Calu3 (cell line): ENCODE results near the gene TSHZ2. TPM values are rescaled to one million over a fixed set of nuclear protein-coding genes. Genes with fewer than 3 reads are reported as not detected.

Source experiments
- BruUV-seq: library from RNA; stranded (reverse); fragments of 400-500 nt; replicated peaks from 2 replicates; lab custom pipeline; 2021; lab: Mats Ljungman, UMichigan
- CTCF ChIA-PET: fragments of 300-600 bp; sonication (Branson Sonifier 250); formaldehyde crosslinking; loops from one replicate; lab custom pipeline; 2022; ENCODE audit warnings: antibody characterized with exemption; lab: Charles Lee
- DNase-seq: peaks from one replicate; pipeline ENCODE4 v3.0.0; 2022
- H3K27ac Mint-ChIP-seq: one replicate; pipeline ENCODE4 v1.8.0; 2022; ENCODE audit warnings: mixed read lengths; ENCODE audit not compliant: unreplicated experiment
- H3K27me3 Mint-ChIP-seq: one replicate; pipeline ENCODE4 v1.8.0; 2022; ENCODE audit warnings: mixed read lengths; ENCODE audit not compliant: unreplicated experiment
- H3K36me3 Mint-ChIP-seq: one replicate; pipeline ENCODE4 v1.8.0; 2022; ENCODE audit warnings: mild to moderate bottlenecking, moderate library complexity, mixed read lengths; ENCODE audit not compliant: insufficient read depth, unreplicated experiment
- H3K4me1 Mint-ChIP-seq: one replicate; pipeline ENCODE4 v1.8.0; 2022; ENCODE audit warnings: mild to moderate bottlenecking, low read depth, mixed read lengths; ENCODE audit not compliant: unreplicated experiment
- H3K4me3 Mint-ChIP-seq: one replicate; pipeline ENCODE4 v1.8.0; 2022; ENCODE audit warnings: mild to moderate bottlenecking, low read depth, moderate library complexity, mixed read lengths; ENCODE audit not compliant: unreplicated experiment
- H3K9me3 Mint-ChIP-seq: one replicate; pipeline ENCODE4 v1.8.0; 2022; ENCODE audit warnings: low read depth, mixed read lengths; ENCODE audit not compliant: unreplicated experiment
- intact Hi-C: fragments of 100-400 bp; cut with micrococcal nuclease; formaldehyde crosslinking; loops from one replicate; pipeline ENCODE4 v1.10.0; 2022; ENCODE audit not compliant: unreplicated experiment
- total RNA-seq: library from RNA; stranded (reverse); gene quantifications from 2 replicates; pipeline ENCODE4 v1.2.3, GENCODE V29; 2022
- TF ChIP-seq, protein P1 (sequence below): fragments of 200-600 bp; IDR thresholded peaks from one replicate; pipeline ENCODE4 v1.8.0; 2022; ENCODE audit warnings: antibody characterized with exemption; ENCODE audit not compliant: unreplicated experiment

TSHZ2 gene
- total RNA-seq, 1 experiment from 2014 or later: not detected

DNA sequence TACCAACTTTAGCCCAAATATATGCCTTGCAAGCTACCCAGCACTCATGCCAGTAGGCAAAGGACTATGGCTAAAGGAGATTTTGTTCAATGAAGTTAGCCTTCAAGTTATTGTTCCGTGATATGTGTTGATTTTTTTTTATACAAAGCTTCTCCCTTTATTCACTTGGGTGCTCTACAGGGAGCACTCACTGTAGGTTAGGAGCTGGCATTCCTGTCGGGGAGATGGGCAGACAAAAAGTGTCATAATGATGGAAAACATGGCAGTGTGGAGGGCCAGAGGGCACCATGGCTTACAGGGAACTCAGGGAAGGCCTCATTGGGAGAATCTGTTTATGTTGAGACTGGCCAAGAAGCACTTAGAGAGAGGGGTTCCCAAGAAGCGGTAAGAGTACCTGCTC lies 292.4 kb downstream of the TSHZ2 start:
- CTCF ChIA-PET: interaction anchor here (0.6 kb wide), 1 partner anchor 42 kb away, joined by 3 read pairs; no protein-coding TSS in a partner anchor
- intact Hi-C loops: no loop called here
- H3K4me3 Mint-ChIP-seq: no peak overlapping the region
- no peaks in the 10 kb centered on the region for H3K9me3 Mint-ChIP-seq
- no peak for DNase-seq
- no peaks in the 10 kb centered on the region for H3K4me1 Mint-ChIP-seq
- BruUV-seq: no TSS peak
- H3K27ac Mint-ChIP-seq: no peak overlapping the region
- H3K27me3 Mint-ChIP-seq: peaks cover 95% of the 10 kb centered on the region
- TF ChIP-seq, protein P1, sequence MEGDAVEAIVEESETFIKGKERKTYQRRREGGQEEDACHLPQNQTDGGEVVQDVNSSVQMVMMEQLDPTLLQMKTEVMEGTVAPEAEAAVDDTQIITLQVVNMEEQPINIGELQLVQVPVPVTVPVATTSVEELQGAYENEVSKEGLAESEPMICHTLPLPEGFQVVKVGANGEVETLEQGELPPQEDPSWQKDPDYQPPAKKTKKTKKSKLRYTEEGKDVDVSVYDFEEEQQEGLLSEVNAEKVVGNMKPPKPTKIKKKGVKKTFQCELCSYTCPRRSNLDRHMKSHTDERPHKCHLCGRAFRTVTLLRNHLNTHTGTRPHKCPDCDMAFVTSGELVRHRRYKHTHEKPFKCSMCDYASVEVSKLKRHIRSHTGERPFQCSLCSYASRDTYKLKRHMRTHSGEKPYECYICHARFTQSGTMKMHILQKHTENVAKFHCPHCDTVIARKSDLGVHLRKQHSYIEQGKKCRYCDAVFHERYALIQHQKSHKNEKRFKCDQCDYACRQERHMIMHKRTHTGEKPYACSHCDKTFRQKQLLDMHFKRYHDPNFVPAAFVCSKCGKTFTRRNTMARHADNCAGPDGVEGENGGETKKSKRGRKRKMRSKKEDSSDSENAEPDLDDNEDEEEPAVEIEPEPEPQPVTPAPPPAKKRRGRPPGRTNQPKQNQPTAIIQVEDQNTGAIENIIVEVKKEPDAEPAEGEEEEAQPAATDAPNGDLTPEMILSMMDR: no peak
- H3K36me3 Mint-ChIP-seq: no peaks in the 10 kb centered on the region

DNA sequence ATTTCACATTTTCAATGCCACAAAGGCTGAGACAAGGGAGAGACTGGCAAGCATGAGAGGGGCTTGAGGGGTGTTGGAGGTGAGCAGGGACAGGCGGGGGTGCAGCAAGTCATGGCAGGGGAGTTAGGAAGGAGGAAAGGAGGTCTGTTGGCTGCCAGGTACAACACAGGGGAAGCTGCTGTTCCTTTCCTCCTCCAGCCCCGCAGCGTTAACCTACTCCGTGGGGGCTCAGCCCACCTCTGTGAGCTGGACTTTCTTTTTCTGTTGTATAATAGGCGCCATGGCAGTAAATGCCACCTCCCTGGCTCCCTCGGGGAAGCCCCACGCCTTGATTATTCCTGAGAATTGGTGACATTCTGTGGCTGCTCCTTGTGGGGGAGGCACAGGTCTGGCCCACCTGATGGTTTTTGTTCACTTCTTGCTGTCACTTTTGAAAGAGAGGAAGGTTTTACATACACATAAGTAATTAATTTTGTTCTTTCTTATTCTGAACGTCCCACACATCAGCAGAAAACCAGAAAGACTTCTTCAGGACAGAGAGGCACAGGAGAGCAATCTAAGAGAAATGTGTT lies 293.2 kb downstream of the TSHZ2 start:
- Mint-ChIP-seq H3K4me1 (no peaks in the 10 kb centered on the region), H3K4me3 (no peak overlapping the region), H3K36me3 (no peaks in the 10 kb centered on the region), H3K27ac (no peak overlapping the region), H3K9me3 (no peaks in the 10 kb centered on the region), H3K27me3 (peaks cover 90% of the 10 kb centered on the region)
- intact Hi-C loops: no loop called here
- no peak for DNase-seq
- BruUV-seq: no TSS peak
- TF ChIP-seq, protein P1: no peak
- CTCF ChIA-PET: no interaction called here

DNA sequence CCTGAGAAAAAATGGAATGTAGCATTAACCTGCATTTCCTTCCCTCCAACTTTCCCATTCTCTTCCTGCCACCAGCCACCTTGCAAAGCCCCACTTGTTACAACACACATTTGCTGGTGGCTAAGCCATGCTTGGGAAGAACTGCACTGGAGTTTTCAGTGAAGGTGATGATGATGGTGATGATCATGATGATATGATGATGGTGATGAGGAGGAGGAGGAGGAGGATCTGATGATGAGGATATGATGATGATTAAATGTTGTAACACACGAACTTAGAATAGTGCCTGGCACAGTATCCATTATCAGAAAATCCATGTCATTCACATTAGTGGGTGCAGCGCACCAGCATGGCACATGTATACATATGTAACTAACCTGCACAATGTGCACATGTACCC lies 297.2 kb downstream of the TSHZ2 start:
- no peak overlapping the region for H3K27ac Mint-ChIP-seq
- H3K27me3 Mint-ChIP-seq: peaks cover 87% of the 10 kb centered on the region
- intact Hi-C loops: no loop called here
- no peaks in the 10 kb centered on the region for H3K4me1 Mint-ChIP-seq
- H3K9me3 Mint-ChIP-seq: no peaks in the 10 kb centered on the region
- H3K36me3 Mint-ChIP-seq: no peaks in the 10 kb centered on the region
- no peak overlapping the region for H3K4me3 Mint-ChIP-seq
- no TSS peak for BruUV-seq
- TF ChIP-seq, protein P1: no peak
- DNase-seq: no peak
- CTCF ChIA-PET: no interaction called here

DNA sequence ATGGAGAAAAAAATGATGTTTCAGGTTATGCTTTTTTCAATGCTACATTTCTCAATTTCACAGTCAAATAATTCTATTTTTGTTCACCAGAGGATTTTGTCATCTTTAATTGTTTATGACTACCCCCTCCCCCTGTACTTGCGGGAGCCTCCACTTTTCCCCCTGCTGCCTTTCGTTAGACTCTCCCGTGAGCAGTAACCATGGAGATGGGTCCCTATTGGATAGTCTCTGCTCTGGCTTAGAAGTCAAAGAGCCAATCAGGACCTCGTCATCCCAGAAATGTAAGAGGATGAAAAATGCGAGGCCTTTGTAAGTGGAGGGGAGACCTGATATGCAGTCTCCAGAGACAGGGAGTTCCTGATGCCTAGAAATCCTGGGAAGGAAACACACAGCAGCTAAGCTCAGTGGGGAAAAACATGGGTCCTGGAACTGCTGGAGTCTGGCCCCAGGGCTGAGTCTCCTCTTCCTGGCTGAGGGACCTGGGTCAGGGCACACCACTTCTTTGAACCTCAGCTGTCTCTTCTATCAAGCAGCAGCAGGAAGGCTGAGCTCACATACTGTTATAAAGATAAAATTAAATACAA lies 298.7 kb downstream of the TSHZ2 start:
- DNase-seq: no peak
- TF ChIP-seq, protein P1: no peak
- CTCF ChIA-PET: no interaction called here
- intact Hi-C loops: no loop called here
- Mint-ChIP-seq H3K9me3 (no peaks in the 10 kb centered on the region), H3K27me3 (peaks cover 87% of the 10 kb centered on the region), H3K27ac (no peak overlapping the region), H3K36me3 (no peaks in the 10 kb centered on the region), H3K4me3 (no peak overlapping the region), H3K4me1 (no peaks in the 10 kb centered on the region)
- no TSS peak for BruUV-seq
